ENCODE measurements around the gene LPP. TPM values are rescaled to one million over a fixed set of nuclear protein-coding genes. Genes with fewer than 3 reads are reported as not detected.

Gene LPP
- total and polyA plus RNA-seq, 2 of the 4 experiments (the other 2 are of a cell fraction), result 16.0 to 130 TPM

DNA sequence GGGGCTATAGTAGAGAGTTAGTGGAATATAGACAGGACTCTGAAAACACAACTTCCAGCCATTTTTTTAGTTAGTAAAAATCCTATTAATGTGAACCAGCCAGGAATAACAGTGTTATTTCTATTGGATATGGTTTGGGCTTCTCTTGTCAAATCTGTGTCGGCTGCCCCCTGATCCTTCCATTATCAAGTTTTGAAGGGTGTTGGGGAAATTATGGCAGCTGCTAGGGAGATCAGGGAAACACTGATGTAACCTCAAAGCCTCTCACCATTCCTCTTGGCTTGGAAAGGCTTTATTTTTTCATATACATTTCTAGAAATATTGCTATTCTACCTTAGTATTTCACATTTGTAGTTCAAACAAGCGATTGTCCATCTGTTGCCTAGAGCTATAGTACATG lies 724.1 kb downstream of the LPP start:
- Histone ChIP-seq H2BK5ac (ENCODE audit: low read depth, low read length, poor library complexity, severe bottlenecking) (no peak overlapping the region), H2BK120ac (ENCODE audit: low read depth, low read length) (no peak overlapping the region), H3K23ac (ENCODE audit: low read depth, low read length) (no peak overlapping the region), H3K27me3 (ENCODE audit: control insufficient read depth, insufficient read depth, low read length) (no peaks in the 10 kb centered on the region), H3K4me1 (ENCODE audit: control insufficient read depth, insufficient read depth, low read length) (peaks cover 3% of the 10 kb centered on the region; the same call in 1 of the 2 replicates), H3K36me3 (ENCODE audit: control insufficient read depth, insufficient read depth, low read length) (peaks cover 16% of the 10 kb centered on the region), H4K91ac (ENCODE audit: insufficient read depth, low read depth, low read length) (no peak overlapping the region), H2BK20ac (ENCODE audit: low read depth, low read length) (no peak overlapping the region), H4K20me1 (ENCODE audit: insufficient read depth, low read length) (no peaks in the 10 kb centered on the region), H3K27ac (ENCODE audit: insufficient read depth, low read length) (no peak overlapping the region), H3K56ac (ENCODE audit: extremely low read depth, insufficient read depth, low read length) (no peak overlapping the region), H2AFZ (replicated peaks; ENCODE audit: low read length, poor library complexity) (no peak overlapping the region), H4K5ac (ENCODE audit: low read depth, low read length) (no peak overlapping the region), H2AK5ac (ENCODE audit: low read depth, low read length) (no peak overlapping the region), H4K8ac (ENCODE audit: low read depth in 2 of 2, low read length in 2 of 2) (no peak overlapping the region), H3K9me3 (ENCODE audit: control insufficient read depth, insufficient read depth, low read length) (no peaks in the 10 kb centered on the region), H2AK9ac (replicated peaks; ENCODE audit: low read depth, low read length, poor library complexity) (no peak overlapping the region), H3K4ac (ENCODE audit: low read depth, low read length) (no peak overlapping the region), H3K4me3 (ENCODE audit: insufficient read depth, low read depth, low read length) (no peak overlapping the region), H2BK15ac (ENCODE audit: low read depth, low read length) (no peak overlapping the region), H3K9me1 (ENCODE audit: insufficient read depth, low read length) (no peaks in the 10 kb centered on the region; the same call in 1 of the 2 replicates), H3K18ac (ENCODE audit: low read depth, low read length) (no peak overlapping the region), H3K9ac (ENCODE audit: low read depth, low read length) (no peak overlapping the region), H3K4me2 (ENCODE audit: low read depth, low read length) (no peak overlapping the region), H3K14ac (replicated peaks; ENCODE audit: low read depth, low read length) (no peak overlapping the region), H3K79me1 (ENCODE audit: low read depth in 1 of 2, low read length in 2 of 2) (peaks cover 1 to 8% of the 10 kb centered on the region in 2 experiments; a peak in 2 of 4 replicates)
- WGBS, 2 experiments (ENCODE audit: extremely low coverage in 2 of 2, insufficient read length in 1 of 2), result no CpG with 5 or more reads among the region's 2 CpGs
- no peak for DNase-seq
- BruUV-seq (replicated peaks), result no TSS peak
- intact Hi-C loops (cut with micrococcal nuclease) (no loop called here), in situ Hi-C loops (cut with MboI; ENCODE audit: low sequenced_read_pairs) (no loop called here), dilution Hi-C loops (cut with HindIII; ENCODE audit: low sequenced_read_pairs, unreplicated experiment) (no loop called here)
- ATAC-seq (ENCODE audit: low read depth), result no peak
- CTCF ChIA-PET, result no interaction called here
- POLR2A ChIA-PET (ENCODE audit: unreplicated experiment), result no interaction called here
- no peak for TF ChIP-seq CEBPB (IDR thresholded peaks at IDR 0.05; ENCODE audit: low read depth, low read length)
- no peak for TF ChIP-seq CHD1 (IDR thresholded peaks at IDR 0.05; ENCODE audit: low read depth, low read length)
- TF ChIP-seq RFX5 (IDR thresholded peaks at IDR 0.05; ENCODE audit: low read depth, low read length), result no peak
- no peak for TF ChIP-seq NFE2L2 (IDR thresholded peaks at IDR 0.05; ENCODE audit: low read depth, low read length)
- TF ChIP-seq, protein P1, sequence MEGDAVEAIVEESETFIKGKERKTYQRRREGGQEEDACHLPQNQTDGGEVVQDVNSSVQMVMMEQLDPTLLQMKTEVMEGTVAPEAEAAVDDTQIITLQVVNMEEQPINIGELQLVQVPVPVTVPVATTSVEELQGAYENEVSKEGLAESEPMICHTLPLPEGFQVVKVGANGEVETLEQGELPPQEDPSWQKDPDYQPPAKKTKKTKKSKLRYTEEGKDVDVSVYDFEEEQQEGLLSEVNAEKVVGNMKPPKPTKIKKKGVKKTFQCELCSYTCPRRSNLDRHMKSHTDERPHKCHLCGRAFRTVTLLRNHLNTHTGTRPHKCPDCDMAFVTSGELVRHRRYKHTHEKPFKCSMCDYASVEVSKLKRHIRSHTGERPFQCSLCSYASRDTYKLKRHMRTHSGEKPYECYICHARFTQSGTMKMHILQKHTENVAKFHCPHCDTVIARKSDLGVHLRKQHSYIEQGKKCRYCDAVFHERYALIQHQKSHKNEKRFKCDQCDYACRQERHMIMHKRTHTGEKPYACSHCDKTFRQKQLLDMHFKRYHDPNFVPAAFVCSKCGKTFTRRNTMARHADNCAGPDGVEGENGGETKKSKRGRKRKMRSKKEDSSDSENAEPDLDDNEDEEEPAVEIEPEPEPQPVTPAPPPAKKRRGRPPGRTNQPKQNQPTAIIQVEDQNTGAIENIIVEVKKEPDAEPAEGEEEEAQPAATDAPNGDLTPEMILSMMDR (conservative IDR thresholded peaks at IDR 0.05; ENCODE audit: low read depth, low read length), result no peak
- TF ChIP-seq, protein P2, sequence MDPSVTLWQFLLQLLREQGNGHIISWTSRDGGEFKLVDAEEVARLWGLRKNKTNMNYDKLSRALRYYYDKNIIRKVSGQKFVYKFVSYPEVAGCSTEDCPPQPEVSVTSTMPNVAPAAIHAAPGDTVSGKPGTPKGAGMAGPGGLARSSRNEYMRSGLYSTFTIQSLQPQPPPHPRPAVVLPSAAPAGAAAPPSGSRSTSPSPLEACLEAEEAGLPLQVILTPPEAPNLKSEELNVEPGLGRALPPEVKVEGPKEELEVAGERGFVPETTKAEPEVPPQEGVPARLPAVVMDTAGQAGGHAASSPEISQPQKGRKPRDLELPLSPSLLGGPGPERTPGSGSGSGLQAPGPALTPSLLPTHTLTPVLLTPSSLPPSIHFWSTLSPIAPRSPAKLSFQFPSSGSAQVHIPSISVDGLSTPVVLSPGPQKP (IDR thresholded peaks at IDR 0.05; ENCODE audit: borderline replicate concordance, low read depth, low read length), result no peak
- TF ChIP-seq MAZ (IDR thresholded peaks at IDR 0.05; ENCODE audit: borderline replicate concordance, low read depth, low read length), result no peak
- no peak for TF ChIP-seq MAFK (IDR thresholded peaks at IDR 0.05; ENCODE audit: low read depth, low read length)
- no peak for TF ChIP-seq RAD21 (IDR thresholded peaks at IDR 0.05; ENCODE audit: low read length)
- TF ChIP-seq, protein P3, sequence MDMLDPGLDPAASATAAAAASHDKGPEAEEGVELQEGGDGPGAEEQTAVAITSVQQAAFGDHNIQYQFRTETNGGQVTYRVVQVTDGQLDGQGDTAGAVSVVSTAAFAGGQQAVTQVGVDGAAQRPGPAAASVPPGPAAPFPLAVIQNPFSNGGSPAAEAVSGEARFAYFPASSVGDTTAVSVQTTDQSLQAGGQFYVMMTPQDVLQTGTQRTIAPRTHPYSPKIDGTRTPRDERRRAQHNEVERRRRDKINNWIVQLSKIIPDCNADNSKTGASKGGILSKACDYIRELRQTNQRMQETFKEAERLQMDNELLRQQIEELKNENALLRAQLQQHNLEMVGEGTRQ (IDR thresholded peaks at IDR 0.05; ENCODE audit: low read depth, low read length), result no peak
- TF ChIP-seq BHLHE40 (IDR thresholded peaks at IDR 0.05; ENCODE audit: low read depth, low read length), result no peak
- TF ChIP-seq POLR2A (IDR thresholded peaks at IDR 0.05; ENCODE audit: low read depth, low read length), result no peak
- no peak for TF ChIP-seq RCOR1 (IDR thresholded peaks at IDR 0.05; ENCODE audit: insufficient replicate concordance, low read length)
- TF ChIP-seq SMC3 (IDR thresholded peaks at IDR 0.05; ENCODE audit: low read depth, low read length), result no peak
- no peak for TF ChIP-seq FOS (IDR thresholded peaks at IDR 0.05; ENCODE audit: low read depth, low read length)
- no peak for TF ChIP-seq MXI1 (IDR thresholded peaks at IDR 0.05; ENCODE audit: borderline replicate concordance, low read depth, low read length)
